Omental fat pad (tissue), 4 donors: ENCODE results near the gene MAP3K4. TPM values are rescaled to one million over a fixed set of nuclear protein-coding genes. Genes with fewer than 3 reads are reported as not detected.

Source experiments
- ATAC-seq: fragments of 150-250 bp; one replicate; pipeline ENCODE4 v1.9.1; 2016; ENCODE audit warnings: mild to moderate bottlenecking, moderate library complexity; ENCODE audit not compliant: low FRiP score
- DNase-seq: peaks from one replicate; pipeline ENCODE4 v3.0.0-alpha.2; 2019; ENCODE audit warnings: low spot score
- total RNA-seq, 4 donors: library from RNA; depleted of rRNA; stranded (reverse); fragments of >200 nt; gene quantifications; one replicate each; pipeline ENCODE4 v1.1.0, GENCODE V29; 2016
- TF ChIP-seq, protein P1 (sequence below), 3 donors: fragments of 450-650 bp; IDR thresholded peaks; one replicate each; pipeline ENCODE4 v1.5.1; 2016 to 2017; ENCODE audit warnings: antibody characterized with exemption in 3 of 3, mild to moderate bottlenecking in 3 of 3, moderate library complexity in 2 of 3

MAP3K4 gene
- total RNA-seq, 4 donors from 2014 or later, result 18.9 to 33.6 (median 25.0) TPM

- ATAC-seq (no peak), DNase-seq (no peak)
- TF ChIP-seq, protein P1, sequence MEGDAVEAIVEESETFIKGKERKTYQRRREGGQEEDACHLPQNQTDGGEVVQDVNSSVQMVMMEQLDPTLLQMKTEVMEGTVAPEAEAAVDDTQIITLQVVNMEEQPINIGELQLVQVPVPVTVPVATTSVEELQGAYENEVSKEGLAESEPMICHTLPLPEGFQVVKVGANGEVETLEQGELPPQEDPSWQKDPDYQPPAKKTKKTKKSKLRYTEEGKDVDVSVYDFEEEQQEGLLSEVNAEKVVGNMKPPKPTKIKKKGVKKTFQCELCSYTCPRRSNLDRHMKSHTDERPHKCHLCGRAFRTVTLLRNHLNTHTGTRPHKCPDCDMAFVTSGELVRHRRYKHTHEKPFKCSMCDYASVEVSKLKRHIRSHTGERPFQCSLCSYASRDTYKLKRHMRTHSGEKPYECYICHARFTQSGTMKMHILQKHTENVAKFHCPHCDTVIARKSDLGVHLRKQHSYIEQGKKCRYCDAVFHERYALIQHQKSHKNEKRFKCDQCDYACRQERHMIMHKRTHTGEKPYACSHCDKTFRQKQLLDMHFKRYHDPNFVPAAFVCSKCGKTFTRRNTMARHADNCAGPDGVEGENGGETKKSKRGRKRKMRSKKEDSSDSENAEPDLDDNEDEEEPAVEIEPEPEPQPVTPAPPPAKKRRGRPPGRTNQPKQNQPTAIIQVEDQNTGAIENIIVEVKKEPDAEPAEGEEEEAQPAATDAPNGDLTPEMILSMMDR (IDR thresholded peaks at IDR 0.05), result no peak
Measured at GRCh38 chr6:160998217-160998616, 6.6 kb downstream of the MAP3K4 start.

- DNase-seq (no peak), ATAC-seq (no peak)
- TF ChIP-seq, protein P1 (IDR thresholded peaks at IDR 0.05), result no peak
Measured at GRCh38 chr6:160998766-160999165, 7.2 kb downstream of the MAP3K4 start.

GRCh38 chr6:160999516-160999915 is 7.9 kb downstream of the MAP3K4 start:
- TF ChIP-seq, protein P1 (IDR thresholded peaks at IDR 0.05), result no peak
- ATAC-seq (no peak), DNase-seq (no peak)

DNA sequence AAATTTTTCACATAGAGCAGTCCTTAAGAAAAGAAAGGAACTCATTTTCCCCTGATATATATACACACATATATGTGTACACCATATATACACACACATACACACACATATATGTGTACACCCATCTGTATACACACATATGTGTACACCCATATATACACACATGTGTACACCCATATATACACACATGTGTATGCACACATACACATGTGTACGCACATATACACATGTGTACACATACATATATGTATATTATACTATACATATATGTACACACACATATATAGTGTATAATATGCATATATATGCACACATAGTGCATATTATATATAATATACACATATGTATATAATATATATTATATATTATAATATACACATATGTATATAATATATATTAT is 9.1 kb downstream of the MAP3K4 start:
- TF ChIP-seq, protein P1 (IDR thresholded peaks at IDR 0.05), result no peak
- no peak for ATAC-seq
- DNase-seq, result no peak

GRCh38 chr6:161001421-161001820 is 9.9 kb downstream of the MAP3K4 start:
- DNase-seq, result no peak
- no peak for ATAC-seq
- TF ChIP-seq, protein P1 (IDR thresholded peaks at IDR 0.05), result no peak

DNA sequence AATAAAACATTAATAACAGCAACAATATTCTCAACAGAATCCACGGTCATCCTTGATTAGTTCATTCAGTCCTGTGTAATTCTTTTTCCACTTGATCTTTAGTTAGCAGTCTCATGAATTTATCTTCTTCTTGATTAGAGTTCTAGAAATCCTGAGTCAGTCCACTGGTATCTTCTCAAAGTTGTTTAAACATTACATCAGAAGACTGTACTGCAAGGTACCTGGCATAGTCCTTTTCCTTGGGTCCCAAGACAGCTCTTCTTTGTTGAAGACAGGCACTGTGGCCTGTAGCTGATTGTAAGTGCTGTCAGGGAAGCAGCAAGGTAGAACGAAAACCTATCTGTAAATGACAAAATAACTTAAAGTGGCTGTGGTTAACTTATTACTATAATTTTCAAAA is 11.8 kb downstream of the MAP3K4 start:
- TF ChIP-seq, protein P1 (IDR thresholded peaks at IDR 0.05), result no peak
- DNase-seq, result no peak
- ATAC-seq, result no peak

GRCh38 chr6:161008245-161008644 is 16.7 kb downstream of the MAP3K4 start:
- TF ChIP-seq, protein P1 (IDR thresholded peaks at IDR 0.05), result no peak
- no peak for ATAC-seq
- no peak for DNase-seq
